ENCODE data around the gene KRT6A. TPM values are rescaled to one million over a fixed set of nuclear protein-coding genes. Genes with fewer than 3 reads are reported as not detected.
A peak's percentile ranks its signal among the peaks of the same experiment; 100 is the strongest.

The KRT6A gene
- total RNA-seq, 1 donor from 2014 or later = not detected

- no peak overlapping the region for H3K4me3 Mint-ChIP-seq (ENCODE audit: low read depth)
- H3K9me3 Mint-ChIP-seq (ENCODE audit: low read depth) = no peaks in the 10 kb centered on the region
- H3K36me3 Mint-ChIP-seq (ENCODE audit: insufficient read depth) = no peaks in the 10 kb centered on the region
- TF ChIP-seq CTCF (IDR thresholded peaks at IDR 0.05; ENCODE audit: unreplicated experiment) = no peak
- no peak overlapping the region for H3K27ac Mint-ChIP-seq
- DNase-seq (ENCODE audit: low spot score, unreplicated experiment) = no peak
- peaks cover 12% of the 10 kb centered on the region for H3K27me3 Mint-ChIP-seq
- no peaks in the 10 kb centered on the region for H3K4me1 Mint-ChIP-seq (ENCODE audit: low read depth)
Measured at GRCh38 chr12:52529417-52529816, 36.4 kb upstream of the KRT6A start.

- Mint-ChIP-seq H3K36me3 (ENCODE audit: insufficient read depth) (no peaks in the 10 kb centered on the region), H3K4me3 (ENCODE audit: low read depth) (no peak overlapping the region), H3K27ac (no peak overlapping the region), H3K27me3 (peaks cover 12% of the 10 kb centered on the region), H3K4me1 (ENCODE audit: low read depth) (no peaks in the 10 kb centered on the region), H3K9me3 (ENCODE audit: low read depth) (no peaks in the 10 kb centered on the region)
- TF ChIP-seq CTCF (IDR thresholded peaks at IDR 0.05; ENCODE audit: unreplicated experiment) = no peak
- no peak for DNase-seq (ENCODE audit: low spot score, unreplicated experiment)
Measured at GRCh38 chr12:52528641-52529143, 35.6 kb upstream of the KRT6A start.

- no peaks in the 10 kb centered on the region for H3K36me3 Mint-ChIP-seq (ENCODE audit: insufficient read depth)
- peaks cover 14% of the 10 kb centered on the region for H3K27me3 Mint-ChIP-seq
- no peaks in the 10 kb centered on the region for H3K9me3 Mint-ChIP-seq (ENCODE audit: low read depth)
- H3K4me1 Mint-ChIP-seq (ENCODE audit: low read depth) = no peaks in the 10 kb centered on the region
- no peak for DNase-seq (ENCODE audit: low spot score, unreplicated experiment)
- no peak overlapping the region for H3K4me3 Mint-ChIP-seq (ENCODE audit: low read depth)
- no peak overlapping the region for H3K27ac Mint-ChIP-seq
- no peak for TF ChIP-seq CTCF (IDR thresholded peaks at IDR 0.05; ENCODE audit: unreplicated experiment)
Measured at GRCh38 chr12:52527121-52527800, 34.2 kb upstream of the KRT6A start.

GRCh38 chr12:52526511-52526951 is 33.5 kb upstream of the KRT6A start:
- no peak for TF ChIP-seq CTCF (IDR thresholded peaks at IDR 0.05; ENCODE audit: unreplicated experiment)
- H3K9me3 Mint-ChIP-seq (ENCODE audit: low read depth) = no peaks in the 10 kb centered on the region
- H3K4me1 Mint-ChIP-seq (ENCODE audit: low read depth) = no peaks in the 10 kb centered on the region
- peaks cover 14% of the 10 kb centered on the region for H3K27me3 Mint-ChIP-seq
- DNase-seq (ENCODE audit: low spot score, unreplicated experiment) = no peak
- no peak overlapping the region for H3K4me3 Mint-ChIP-seq (ENCODE audit: low read depth)
- H3K27ac Mint-ChIP-seq = peak overlapping the region; percentile 35
- no peaks in the 10 kb centered on the region for H3K36me3 Mint-ChIP-seq (ENCODE audit: insufficient read depth)

- DNase-seq (ENCODE audit: low spot score, unreplicated experiment) = no peak
- no peaks in the 10 kb centered on the region for H3K9me3 Mint-ChIP-seq (ENCODE audit: low read depth)
- H3K27ac Mint-ChIP-seq = no peak overlapping the region
- H3K4me1 Mint-ChIP-seq (ENCODE audit: low read depth) = no peaks in the 10 kb centered on the region
- no peaks in the 10 kb centered on the region for H3K36me3 Mint-ChIP-seq (ENCODE audit: insufficient read depth)
- H3K27me3 Mint-ChIP-seq = peaks cover 12% of the 10 kb centered on the region
- H3K4me3 Mint-ChIP-seq (ENCODE audit: low read depth) = no peak overlapping the region
- TF ChIP-seq CTCF (IDR thresholded peaks at IDR 0.05; ENCODE audit: unreplicated experiment) = no peak
Measured at GRCh38 chr12:52525661-52526499, 32.8 kb upstream of the KRT6A start.

Data from progenitor cell of endocrine pancreas (in vitro differentiated cells).